ENCODE measurements around the gene ZNF431. TPM values are rescaled to one million over a fixed set of nuclear protein-coding genes. Genes with fewer than 3 reads are reported as not detected.
"Not testable (repeated sequence)": the region's sequence is repeated elsewhere in the genome, so short reads cannot be mapped to it uniquely, and the experiment has no call there.

The ZNF431 gene
- total RNA-seq, 1 donor from 2014 or later = 16.0 TPM

DNA sequence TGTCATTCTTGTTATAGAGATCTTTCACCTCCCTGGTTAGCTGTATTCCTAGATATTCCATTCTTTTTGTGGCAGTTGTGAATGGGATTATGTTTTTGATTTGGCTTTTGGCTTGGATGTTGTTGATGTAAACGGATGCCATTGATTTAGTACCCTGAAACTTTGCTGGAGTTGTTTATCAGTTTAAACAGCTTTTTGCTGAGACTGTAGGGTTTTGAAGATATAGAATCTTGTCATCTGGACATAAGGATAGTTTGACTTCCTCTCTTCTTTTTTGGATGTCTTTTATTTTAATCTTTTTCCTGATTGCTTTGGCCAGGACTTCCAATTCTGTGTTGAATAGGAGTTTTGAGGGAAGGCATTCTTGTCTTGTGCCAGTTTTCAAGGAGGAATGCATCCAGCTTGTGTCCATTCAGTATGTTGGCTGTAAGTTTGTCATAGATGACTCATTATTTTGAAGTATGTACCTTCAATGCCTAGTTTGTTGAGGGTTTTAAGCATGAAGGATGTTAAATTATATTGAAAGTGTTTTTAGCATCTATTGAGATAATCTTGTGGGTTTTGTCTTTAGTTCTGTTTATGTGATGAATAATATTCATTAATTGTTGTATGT lies 16.8 kb downstream of the ZNF431 start:
- Mint-ChIP-seq H3K27ac (no peak overlapping the region), H3K27me3 (ENCODE audit: low read depth) (no peaks in the 10 kb centered on the region), H3K36me3 (ENCODE audit: low read depth) (peaks cover 88% of the 10 kb centered on the region), H3K4me1 (ENCODE audit: low read depth) (no peaks in the 10 kb centered on the region), H3K4me3 (ENCODE audit: low read depth) (no peak overlapping the region), H3K9me3 (peaks cover 51% of the 10 kb centered on the region)
- no peak for DNase-seq (ENCODE audit: low spot score)
- intact Hi-C loops (cut with micrococcal nuclease) = no loop called here

GRCh38 chr19:21164541-21164940 lies 22.7 kb downstream of the ZNF431 start:
- intact Hi-C loops (cut with micrococcal nuclease) = no loop called here
- Mint-ChIP-seq H3K27ac (no peak overlapping the region), H3K9me3 (peaks cover 29% of the 10 kb centered on the region), H3K4me3 (ENCODE audit: low read depth) (no peak overlapping the region), H3K27me3 (ENCODE audit: low read depth) (no peaks in the 10 kb centered on the region), H3K4me1 (ENCODE audit: low read depth) (no peaks in the 10 kb centered on the region), H3K36me3 (ENCODE audit: low read depth) (peaks cover 89% of the 10 kb centered on the region)
- no peak for DNase-seq (ENCODE audit: low spot score)

DNA sequence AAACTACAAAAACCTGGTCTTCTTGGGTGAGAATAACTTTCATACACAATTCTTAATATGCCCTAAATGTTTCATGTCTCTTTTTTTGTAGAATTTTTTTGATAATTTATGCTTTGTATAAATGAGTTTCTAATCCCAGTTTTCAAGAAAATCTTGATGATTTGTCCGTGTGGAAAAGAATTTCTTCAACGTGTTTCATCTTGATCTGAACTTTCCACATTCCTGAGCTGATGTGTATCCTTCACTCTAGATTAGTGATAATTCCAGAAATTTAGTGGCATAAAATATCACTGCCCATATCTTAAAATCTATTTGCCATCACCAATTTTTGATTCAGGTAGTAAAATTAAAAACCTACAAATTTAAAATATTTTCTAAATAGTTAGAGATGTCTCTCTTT lies 24.6 kb downstream of the ZNF431 start:
- H3K4me3 Mint-ChIP-seq (ENCODE audit: low read depth) = no peak overlapping the region
- intact Hi-C loops (cut with micrococcal nuclease) = no loop called here
- H3K36me3 Mint-ChIP-seq (ENCODE audit: low read depth) = peaks cover 89% of the 10 kb centered on the region
- H3K4me1 Mint-ChIP-seq (ENCODE audit: low read depth) = no peaks in the 10 kb centered on the region
- no peak for DNase-seq (ENCODE audit: low spot score)
- no peaks in the 10 kb centered on the region for H3K27me3 Mint-ChIP-seq (ENCODE audit: low read depth)
- H3K27ac Mint-ChIP-seq = no peak overlapping the region
- peaks cover 29% of the 10 kb centered on the region for H3K9me3 Mint-ChIP-seq

DNA sequence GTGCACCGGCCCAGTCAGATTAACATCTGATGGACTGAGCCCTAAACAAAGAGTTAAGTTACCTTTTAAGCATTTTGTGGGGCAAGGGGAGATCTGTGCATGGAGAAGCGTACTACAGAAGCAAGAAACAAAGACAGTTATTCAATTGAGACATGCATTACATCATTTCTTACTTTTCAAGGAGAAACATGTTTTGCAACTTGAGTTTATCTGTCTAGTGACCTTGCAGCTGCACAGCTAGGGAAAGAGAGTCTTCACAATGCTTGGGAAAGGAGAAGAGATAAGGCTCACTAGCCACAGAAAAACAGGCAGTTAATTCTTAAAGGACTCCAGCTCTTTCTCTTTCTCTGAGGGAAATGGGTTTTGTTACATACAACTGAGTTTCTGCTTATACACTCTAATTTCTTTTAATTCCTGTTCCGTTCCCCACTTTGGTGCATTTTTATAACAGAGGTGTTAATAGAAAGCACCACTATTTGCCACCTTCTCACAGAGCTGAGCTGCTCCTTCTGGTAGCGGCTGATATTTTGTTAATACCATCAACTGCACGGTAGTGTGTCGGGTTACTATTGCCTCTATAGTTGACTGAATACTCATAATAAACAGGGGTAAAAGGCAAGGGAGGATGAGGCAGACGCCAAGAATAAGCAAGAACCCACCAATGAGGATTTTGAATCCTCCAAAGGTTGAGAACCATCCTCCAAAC lies 55.9 kb downstream of the ZNF431 start:
- intact Hi-C loops (cut with micrococcal nuclease) = no loop called here
- H3K4me1 Mint-ChIP-seq (ENCODE audit: low read depth) = no peaks in the 10 kb centered on the region
- no peaks in the 10 kb centered on the region for H3K27me3 Mint-ChIP-seq (ENCODE audit: low read depth)
- no peak overlapping the region for H3K4me3 Mint-ChIP-seq (ENCODE audit: low read depth)
- no peak overlapping the region for H3K27ac Mint-ChIP-seq
- no peaks in the 10 kb centered on the region for H3K36me3 Mint-ChIP-seq (ENCODE audit: low read depth)
- peaks cover 20% of the 10 kb centered on the region for H3K9me3 Mint-ChIP-seq
- no peak for DNase-seq (ENCODE audit: low spot score)

GRCh38 chr19:21202865-21203494 lies 61.1 kb downstream of the ZNF431 start:
- Mint-ChIP-seq H3K4me1 (ENCODE audit: low read depth) (no peaks in the 10 kb centered on the region), H3K27me3 (ENCODE audit: low read depth) (no peaks in the 10 kb centered on the region), H3K4me3 (ENCODE audit: low read depth) (no peak overlapping the region), H3K9me3 (peaks cover 29% of the 10 kb centered on the region), H3K36me3 (ENCODE audit: low read depth) (no peaks in the 10 kb centered on the region), H3K27ac (no peak overlapping the region)
- no peak for DNase-seq (ENCODE audit: low spot score)
- intact Hi-C loops (cut with micrococcal nuclease) = loop anchor here (5.0 kb wide), 2 partner anchors 279 to 494 kb away; no protein-coding TSS in a partner anchor

GRCh38 chr19:21210037-21210621 lies 68.3 kb downstream of the ZNF431 start:
- intact Hi-C loops (cut with micrococcal nuclease) = no loop called here
- no peak for DNase-seq (ENCODE audit: low spot score)
- H3K4me3 Mint-ChIP-seq (ENCODE audit: low read depth) = no peak overlapping the region
- no peaks in the 10 kb centered on the region for H3K27me3 Mint-ChIP-seq (ENCODE audit: low read depth)
- H3K9me3 Mint-ChIP-seq = peaks cover 27% of the 10 kb centered on the region
- H3K4me1 Mint-ChIP-seq (ENCODE audit: low read depth) = no peaks in the 10 kb centered on the region
- no peak overlapping the region for H3K27ac Mint-ChIP-seq
- H3K36me3 Mint-ChIP-seq (ENCODE audit: low read depth) = no peaks in the 10 kb centered on the region

DNA sequence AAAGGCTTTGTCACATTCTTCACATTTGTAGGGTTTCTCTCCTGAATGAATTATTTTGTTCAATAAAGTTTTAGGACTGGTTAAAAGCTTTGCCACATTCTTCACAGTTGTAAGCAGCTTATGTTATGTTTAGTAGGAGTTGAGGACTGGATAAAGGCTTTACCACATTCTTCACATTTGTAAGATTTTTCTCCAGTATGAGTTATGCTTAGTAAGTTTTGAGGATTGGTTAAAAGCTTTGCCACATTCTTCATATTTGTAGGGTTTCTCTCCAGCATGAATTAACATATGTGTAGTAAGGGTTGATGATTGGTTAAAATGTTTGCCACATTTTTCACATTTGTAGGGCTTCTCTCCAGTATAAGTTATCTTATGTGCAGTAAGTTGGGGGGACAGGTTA lies 79.9 kb downstream of the ZNF431 start:
- H3K9me3 Mint-ChIP-seq = peaks cover 38% of the 10 kb centered on the region
- H3K36me3 Mint-ChIP-seq (ENCODE audit: low read depth) = no peaks in the 10 kb centered on the region
- no peak for DNase-seq (ENCODE audit: low spot score)
- no peak overlapping the region for H3K27ac Mint-ChIP-seq
- no peaks in the 10 kb centered on the region for H3K4me1 Mint-ChIP-seq (ENCODE audit: low read depth)
- H3K27me3 Mint-ChIP-seq (ENCODE audit: low read depth) = no peaks in the 10 kb centered on the region
- no peak overlapping the region for H3K4me3 Mint-ChIP-seq (ENCODE audit: low read depth)
- intact Hi-C loops (cut with micrococcal nuclease) = no loop called here

GRCh38 chr19:21229938-21230337 lies 88.1 kb downstream of the ZNF431 start:
- not testable (repeated sequence) for H3K36me3 Mint-ChIP-seq (ENCODE audit: low read depth); H3K4me1 Mint-ChIP-seq (ENCODE audit: low read depth)

GRCh38 chr19:21233691-21234090 lies 91.9 kb downstream of the ZNF431 start:
- Mint-ChIP-seq H3K4me1 (ENCODE audit: low read depth) (no peaks in the 10 kb centered on the region), H3K4me3 (ENCODE audit: low read depth) (no peak overlapping the region), H3K27me3 (ENCODE audit: low read depth) (no peaks in the 10 kb centered on the region), H3K36me3 (ENCODE audit: low read depth) (no peaks in the 10 kb centered on the region), H3K9me3 (peaks cover 82% of the 10 kb centered on the region), H3K27ac (no peak overlapping the region)
- DNase-seq (ENCODE audit: low spot score) = no peak
- intact Hi-C loops (cut with micrococcal nuclease) = no loop called here

More at GRCh38 chr19:21229938-21230337, 88.1 kb downstream of the ZNF431 start:
- peaks cover 70% of the 10 kb centered on the region for H3K9me3 Mint-ChIP-seq
- H3K27ac Mint-ChIP-seq; H3K4me3 Mint-ChIP-seq (ENCODE audit: low read depth); DNase-seq (ENCODE audit: low spot score); intact Hi-C loops (cut with micrococcal nuclease); H3K27me3 Mint-ChIP-seq (ENCODE audit: low read depth): not testable (repeated sequence)

GRCh38 chr19:21236751-21237150 lies 94.9 kb downstream of the ZNF431 start:
- H3K27me3 Mint-ChIP-seq (ENCODE audit: low read depth); H3K4me3 Mint-ChIP-seq (ENCODE audit: low read depth); H3K36me3 Mint-ChIP-seq (ENCODE audit: low read depth); intact Hi-C loops (cut with micrococcal nuclease); H3K4me1 Mint-ChIP-seq (ENCODE audit: low read depth); H3K27ac Mint-ChIP-seq; DNase-seq (ENCODE audit: low spot score): not testable (repeated sequence)
- peaks cover 69% of the 10 kb centered on the region for H3K9me3 Mint-ChIP-seq

GRCh38 chr19:21238670-21239069 lies 96.8 kb downstream of the ZNF431 start:
- H3K4me3 Mint-ChIP-seq (ENCODE audit: low read depth) = no peak overlapping the region
- no peaks in the 10 kb centered on the region for H3K27me3 Mint-ChIP-seq (ENCODE audit: low read depth)
- intact Hi-C loops (cut with micrococcal nuclease) = no loop called here
- no peaks in the 10 kb centered on the region for H3K36me3 Mint-ChIP-seq (ENCODE audit: low read depth)
- H3K27ac Mint-ChIP-seq = no peak overlapping the region
- H3K9me3 Mint-ChIP-seq = peaks cover 54% of the 10 kb centered on the region
- no peak for DNase-seq (ENCODE audit: low spot score)
- no peaks in the 10 kb centered on the region for H3K4me1 Mint-ChIP-seq (ENCODE audit: low read depth)

Data from activated T-helper 2 cell treated with anti-CD3 and anti-CD28 coated beads, Interferon-gamma antibody, Interleukin-2, Interleukin-4, amounts not matched to agents 10 μg/mL and 5 μg/mL and 100 μg/mL, durations not matched to agents 14 hours and 24 hours and 36 hours (primary cell).